Measurements from ENCODE around the gene CDH4.

Gene CDH4

GRCh38 chr20:61655591-61655990 lies 403.5 kb downstream of the CDH4 start:
- DNase-seq (ENCODE audit: low read depth): no peak

GRCh38 chr20:61656198-61656597 lies 404.1 kb downstream of the CDH4 start:
- DNase-seq (ENCODE audit: low read depth): no peak

GRCh38 chr20:61657721-61658377 lies 405.8 kb downstream of the CDH4 start:
- no peak for DNase-seq (ENCODE audit: low read depth)

GRCh38 chr20:61658563-61658962 lies 406.5 kb downstream of the CDH4 start:
- DNase-seq (ENCODE audit: low read depth): no peak

GRCh38 chr20:61659246-61659993 lies 407.4 kb downstream of the CDH4 start:
- no peak for DNase-seq (ENCODE audit: low read depth)

GRCh38 chr20:61659994-61660346 lies 407.9 kb downstream of the CDH4 start:
- no peak for DNase-seq (ENCODE audit: low read depth)

- no peak for DNase-seq (ENCODE audit: low read depth)
These were observed 408.5 kb downstream of the CDH4 start for GRCh38 chr20:61660559-61660958.

GRCh38 chr20:61661025-61661424 lies 409.0 kb downstream of the CDH4 start:
- DNase-seq (ENCODE audit: low read depth): no peak

- no peak for DNase-seq (ENCODE audit: low read depth)
These were observed 409.5 kb downstream of the CDH4 start for GRCh38 chr20:61661583-61661982.

GRCh38 chr20:61662226-61662967 lies 410.3 kb downstream of the CDH4 start:
- no peak for DNase-seq (ENCODE audit: low read depth)

- DNase-seq (ENCODE audit: low read depth): no peak
These were observed 410.9 kb downstream of the CDH4 start for GRCh38 chr20:61662968-61663331.

GRCh38 chr20:61663521-61664425 lies 411.7 kb downstream of the CDH4 start:
- no peak for DNase-seq (ENCODE audit: low read depth)

- DNase-seq (ENCODE audit: low read depth): no peak
These were observed 412.7 kb downstream of the CDH4 start for GRCh38 chr20:61664556-61665320.

GRCh38 chr20:61665528-61666470 lies 413.7 kb downstream of the CDH4 start:
- no peak for DNase-seq (ENCODE audit: low read depth)

GRCh38 chr20:61666471-61666832 lies 414.4 kb downstream of the CDH4 start:
- DNase-seq (ENCODE audit: low read depth): no peak

- DNase-seq (ENCODE audit: low read depth): no peak
These were observed 415.2 kb downstream of the CDH4 start for GRCh38 chr20:61667056-61667792.

- no peak for DNase-seq (ENCODE audit: low read depth)
These were observed 416.1 kb downstream of the CDH4 start for GRCh38 chr20:61668065-61668650.

GRCh38 chr20:61668771-61669503 lies 416.9 kb downstream of the CDH4 start:
- no peak for DNase-seq (ENCODE audit: low read depth)
